Stimulated activated CD8-positive, alpha-beta memory T cell treated with anti-CD3 and anti-CD28 coated beads, Interleukin-7, amount 100 ng/mL, for 24 hours (primary cell): ENCODE measurements around the gene GOLIM4.
"Not testable (repeated sequence)": the region's sequence is repeated elsewhere in the genome, so short reads cannot be mapped to it uniquely, and the experiment has no call there.

Source experiments
- DNase-seq: peaks from one replicate; pipeline ENCODE4 v3.0.0-alpha.2; 2020; ENCODE audit warnings: low read depth

Gene GOLIM4

DNA sequence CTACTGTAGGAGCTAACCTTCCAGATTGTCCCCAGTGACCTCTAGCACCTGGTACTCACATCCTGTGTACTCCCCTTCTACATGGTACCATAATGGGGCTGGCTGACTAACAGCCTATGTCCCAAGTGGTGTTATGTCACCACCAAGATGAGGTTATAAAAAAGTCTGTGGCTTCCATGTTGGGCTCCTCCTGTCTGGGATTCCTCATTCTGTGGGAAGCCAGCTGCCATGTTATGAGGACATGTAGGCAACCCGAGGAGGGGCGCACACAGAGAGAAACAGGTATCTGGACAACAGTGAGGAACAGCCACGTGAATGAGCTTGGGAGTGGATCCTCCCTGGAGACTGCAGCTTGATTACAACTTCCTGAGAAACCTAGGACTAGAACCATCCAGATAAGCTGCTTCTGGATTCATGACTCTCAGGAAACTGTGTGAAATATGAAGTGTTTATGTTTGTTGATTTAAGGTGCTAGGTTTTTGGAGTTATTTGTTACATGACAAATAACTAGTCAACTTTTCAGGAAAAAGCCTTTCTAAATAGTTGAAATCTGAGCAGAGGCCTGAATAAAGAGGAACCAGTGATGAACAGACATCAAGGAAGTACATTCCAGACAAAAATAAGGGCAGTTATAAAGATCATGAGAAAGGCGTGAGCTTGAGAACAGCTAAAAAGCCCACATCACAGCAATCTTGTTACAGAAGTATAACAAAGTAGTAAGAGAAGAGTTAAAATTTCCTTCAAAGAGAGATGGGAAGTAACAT is 21.7 kb downstream of the GOLIM4 start:
- DNase-seq, result no peak

DNA sequence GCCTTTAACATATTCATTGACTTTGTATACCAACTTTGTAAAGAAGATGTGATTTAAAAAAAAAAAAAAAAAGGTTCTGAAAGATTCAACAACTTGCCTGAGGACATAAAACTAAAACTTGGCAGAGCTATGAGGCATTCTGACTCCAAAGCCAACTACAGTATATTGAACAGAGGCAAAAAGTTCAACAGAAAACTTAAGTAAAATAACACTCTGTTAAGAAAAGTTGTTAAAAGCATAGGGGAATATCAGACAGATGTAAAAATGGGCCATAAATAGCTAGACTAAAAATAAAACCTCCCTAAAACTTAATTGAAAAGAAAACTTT is 23.4 kb downstream of the GOLIM4 start:
- no peak for DNase-seq

DNA sequence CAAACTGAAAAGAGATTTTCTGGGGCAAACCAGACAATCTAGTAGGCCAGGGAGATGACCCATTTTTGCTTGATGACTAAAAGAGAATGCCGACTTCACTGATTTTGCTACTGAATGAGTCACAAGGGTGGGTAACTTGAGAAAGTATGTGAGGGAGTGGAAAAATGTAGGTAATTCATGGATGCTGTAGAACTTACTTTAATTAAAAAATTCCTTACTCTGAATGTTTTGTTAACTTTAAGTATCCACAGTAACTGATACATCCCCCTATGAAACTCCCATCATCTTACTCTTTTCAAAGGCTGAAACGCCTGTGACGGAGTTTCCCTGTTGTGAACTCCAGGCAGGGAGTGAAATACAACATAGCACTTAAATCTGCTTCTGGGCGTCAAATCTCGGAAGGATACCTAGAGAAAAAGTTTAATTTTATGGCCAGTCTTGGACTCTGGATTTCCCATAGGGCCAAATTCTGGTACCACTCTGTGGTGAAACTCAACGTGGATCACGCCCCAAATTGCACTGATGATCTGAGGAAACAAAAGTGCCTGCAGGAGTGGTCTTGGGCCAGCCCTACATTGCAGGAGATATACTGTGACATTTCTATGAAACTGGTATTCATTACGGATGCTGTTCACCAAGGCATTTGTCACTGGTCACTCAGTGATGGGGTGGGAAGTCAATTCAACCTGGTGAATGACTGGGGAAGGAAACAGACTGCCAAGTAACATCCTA is 24.0 kb downstream of the GOLIM4 start:
- no peak for DNase-seq

DNA sequence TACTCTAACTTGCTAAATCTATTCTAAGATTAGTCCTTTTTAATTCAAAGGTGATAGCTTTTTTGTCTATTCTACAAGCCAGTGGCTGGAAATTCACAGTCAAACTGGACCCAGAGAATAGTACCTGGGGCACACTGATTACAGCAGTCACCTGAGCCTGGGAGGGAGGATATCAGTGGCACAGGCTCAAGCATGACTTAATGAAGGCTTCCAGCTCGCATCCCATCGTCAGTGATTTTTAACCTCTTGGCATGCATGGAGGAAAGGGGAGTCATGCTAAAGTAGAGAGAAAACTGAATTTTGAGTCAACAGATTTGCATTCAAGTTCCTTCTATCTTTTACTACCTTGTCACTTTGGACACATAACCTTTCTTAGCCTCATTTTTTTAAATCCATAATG is 24.8 kb downstream of the GOLIM4 start:
- DNase-seq, result no peak

DNA sequence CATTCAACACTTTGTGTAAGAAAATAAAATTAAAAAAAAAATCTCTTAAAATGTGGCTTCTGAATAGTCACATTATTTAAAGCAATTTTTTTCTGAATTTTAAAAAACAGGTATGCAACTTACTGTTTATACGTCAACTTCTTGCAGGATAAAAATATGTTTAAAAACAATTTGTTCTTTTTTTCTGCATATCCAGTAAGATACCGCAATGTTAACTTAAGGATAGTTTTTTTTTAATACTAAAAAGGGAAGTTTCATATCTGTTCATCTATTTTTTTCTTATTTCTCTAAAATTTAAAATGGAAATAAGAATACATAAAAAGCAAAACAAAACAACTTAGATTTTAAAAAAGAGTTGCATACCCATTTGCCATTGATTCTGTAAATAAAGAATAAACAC is 27.4 kb downstream of the GOLIM4 start:
- DNase-seq, result no peak

DNA sequence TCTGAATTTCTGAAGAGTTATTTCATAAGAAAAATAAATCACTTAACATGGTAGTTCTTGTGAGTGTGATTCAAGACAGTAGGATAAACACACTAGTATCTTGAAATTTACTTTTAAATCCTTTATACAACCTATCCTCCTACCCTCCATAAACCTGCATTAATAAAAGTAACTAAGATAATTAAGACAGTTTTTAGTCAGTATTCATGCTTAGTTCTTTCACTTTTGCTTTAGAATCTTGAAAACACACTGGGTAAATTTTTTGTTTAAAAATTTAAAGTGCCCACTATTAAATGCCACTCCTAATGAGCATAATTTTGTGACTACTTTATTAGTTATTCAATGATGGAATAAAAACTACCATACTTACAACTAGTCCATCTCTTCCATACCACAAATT is 28.8 kb downstream of the GOLIM4 start:
- DNase-seq, result no peak

DNA sequence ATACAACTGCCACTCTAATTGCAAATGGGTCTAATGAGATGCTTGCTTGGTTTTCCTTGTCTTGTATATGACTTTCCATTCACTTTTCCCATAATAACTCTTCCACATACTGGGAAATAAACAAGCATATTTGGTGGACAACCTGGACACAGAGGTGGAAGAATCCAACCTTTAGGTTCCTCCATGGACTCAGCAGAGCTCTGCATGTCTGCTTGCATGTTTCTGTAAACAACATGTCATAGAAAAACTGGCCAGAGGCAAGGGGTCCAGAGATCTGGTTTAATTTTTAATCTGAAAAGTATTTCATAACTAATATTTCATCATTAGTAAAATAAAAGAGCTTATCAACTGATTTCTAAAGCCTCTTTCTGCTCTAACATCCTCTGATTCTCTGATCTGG is 30.2 kb downstream of the GOLIM4 start:
- no peak for DNase-seq

DNA sequence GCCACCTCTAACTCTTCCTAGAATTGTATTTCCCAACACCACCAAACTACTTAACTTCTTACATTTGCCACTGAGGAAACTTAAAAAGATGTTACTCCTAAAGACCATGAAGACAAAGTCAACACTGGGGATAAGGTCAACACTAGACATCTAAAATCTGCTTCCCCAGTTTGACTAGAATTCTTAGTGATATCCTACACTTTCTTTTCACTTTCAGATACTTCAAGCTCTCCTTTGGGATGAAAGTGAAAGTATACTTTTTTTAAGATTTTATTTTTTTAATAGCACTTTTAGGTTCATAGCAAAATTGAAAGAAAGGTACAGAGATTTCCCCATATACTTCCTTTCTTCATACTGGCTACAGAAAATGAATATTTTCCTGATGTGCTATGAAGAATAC is 32.6 kb downstream of the GOLIM4 start:
- no peak for DNase-seq

DNA sequence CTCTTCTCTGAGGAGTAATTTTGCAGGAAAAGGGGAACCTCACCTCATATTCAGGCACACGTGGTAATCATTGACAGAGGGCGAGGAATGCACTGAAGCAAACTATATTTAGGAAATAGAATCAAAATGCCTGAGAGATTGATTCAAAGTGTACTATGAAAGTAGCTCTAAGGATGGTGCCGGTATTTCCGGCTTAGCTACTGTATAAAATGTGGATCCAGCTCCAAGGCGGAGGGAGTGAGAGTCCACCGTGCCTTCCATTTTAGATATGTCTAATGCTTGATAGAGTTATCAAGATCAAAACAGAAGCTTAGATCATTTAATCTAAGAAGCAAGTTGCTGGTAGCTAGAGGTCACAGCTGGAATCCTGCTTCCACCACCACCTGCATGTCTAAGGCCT is 33.0 kb downstream of the GOLIM4 start:
- DNase-seq, result no peak

DNA sequence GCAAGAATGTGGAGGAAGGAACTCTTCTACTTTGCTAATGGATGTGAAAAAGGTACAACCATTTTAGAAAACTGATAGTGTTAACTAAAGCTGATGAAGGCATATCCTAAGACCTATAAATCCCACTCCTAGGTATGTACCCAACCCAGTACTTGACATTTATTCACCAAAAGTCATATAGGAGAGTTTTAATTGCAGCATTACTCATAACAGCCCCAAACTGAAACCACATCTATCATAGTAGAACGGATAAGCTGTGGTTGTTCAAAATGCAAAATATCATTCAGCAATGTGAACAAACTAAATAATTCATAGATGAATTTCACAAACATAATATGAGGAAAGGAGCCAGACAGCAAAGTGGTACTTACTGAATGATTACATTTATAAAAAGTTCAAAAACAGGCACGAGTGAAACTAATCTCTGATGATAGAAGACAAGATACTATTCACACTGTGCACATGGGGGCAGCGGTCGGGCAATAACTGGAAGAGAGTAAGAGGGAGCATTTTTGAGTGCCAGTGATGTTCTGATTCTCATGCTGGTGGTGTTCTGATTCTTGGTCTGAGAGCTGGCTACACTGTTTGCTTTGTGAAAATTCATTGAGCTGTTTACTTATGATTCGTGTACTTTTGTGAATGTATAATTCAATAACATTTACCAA is 34.3 kb downstream of the GOLIM4 start:
- no peak for DNase-seq

DNA sequence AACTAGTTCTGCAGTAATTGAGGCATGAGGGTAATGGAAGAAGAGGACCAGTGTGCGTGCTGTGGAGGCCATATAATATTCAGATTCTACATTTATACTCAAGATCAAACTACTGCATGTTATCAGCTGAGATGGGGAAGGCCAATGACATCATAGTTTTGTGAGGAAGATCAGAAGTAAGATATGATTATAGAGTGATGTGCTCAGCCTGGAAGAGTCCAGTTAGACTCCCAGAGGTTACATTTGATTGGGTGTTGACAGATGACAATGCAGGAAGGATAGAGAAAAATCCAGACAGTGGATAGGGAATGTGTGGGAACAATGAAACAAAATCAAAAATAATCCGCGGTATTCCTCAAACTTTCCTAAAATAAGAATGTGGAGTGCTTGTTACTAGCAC is 35.4 kb downstream of the GOLIM4 start:
- DNase-seq, result no peak

DNA sequence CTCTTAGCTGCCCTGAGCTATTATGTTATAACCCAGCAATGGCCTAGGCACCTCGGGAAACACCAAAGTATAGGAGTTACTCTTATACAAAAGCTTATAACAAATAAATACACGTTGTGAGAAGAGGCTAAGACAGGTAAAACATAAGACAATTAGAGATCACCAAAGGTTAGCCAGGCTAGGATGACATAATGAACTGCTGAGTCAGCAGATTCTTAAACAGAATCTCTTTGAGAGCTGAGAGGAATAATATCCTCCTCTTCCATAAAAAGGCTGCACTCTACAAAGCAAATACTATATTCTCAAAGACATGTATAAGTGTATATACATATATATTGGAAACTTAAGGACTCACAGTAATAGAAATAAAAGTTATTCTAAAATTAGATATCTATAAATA is 37.2 kb downstream of the GOLIM4 start:
- DNase-seq, result no peak

DNA sequence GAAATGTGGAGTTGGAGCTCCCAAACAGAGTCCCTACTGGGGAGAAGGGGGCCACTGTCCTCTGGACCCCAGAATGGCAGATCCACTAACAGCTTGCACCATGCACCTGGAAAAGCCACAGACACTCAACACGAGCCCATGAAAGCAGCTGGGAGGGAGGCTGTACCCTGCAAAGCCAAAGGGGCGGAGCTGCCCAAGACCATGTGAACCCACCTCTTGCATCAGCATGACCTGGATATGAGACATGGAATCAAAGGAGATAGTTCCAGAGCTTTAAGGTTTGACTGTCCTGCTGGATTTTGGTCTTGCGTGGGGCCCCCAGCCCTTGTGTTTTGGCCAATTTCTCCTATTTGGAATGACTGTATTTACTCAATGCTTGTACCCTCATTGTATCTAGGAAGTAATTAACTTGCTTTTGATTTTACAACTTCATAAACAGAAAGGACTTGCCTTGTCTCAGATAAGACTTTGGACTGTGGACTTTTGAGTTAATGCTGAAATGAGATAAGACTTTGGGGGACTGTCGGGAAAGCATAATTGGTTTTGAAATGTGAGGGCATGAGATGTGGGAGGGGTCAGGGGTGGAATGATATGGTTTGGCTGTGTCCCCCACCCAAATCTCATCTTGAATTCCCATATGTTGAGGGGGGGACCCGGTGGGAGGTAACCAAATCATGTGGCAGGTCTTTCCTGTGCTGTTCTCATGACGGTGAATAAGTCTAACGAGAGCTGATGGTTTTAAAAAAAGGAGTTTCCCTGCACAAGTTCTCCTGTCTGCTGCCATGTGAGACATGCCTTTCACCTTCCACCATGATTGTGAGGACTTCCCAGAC is 39.1 kb downstream of the GOLIM4 start:
- not testable (repeated sequence) for DNase-seq

DNA sequence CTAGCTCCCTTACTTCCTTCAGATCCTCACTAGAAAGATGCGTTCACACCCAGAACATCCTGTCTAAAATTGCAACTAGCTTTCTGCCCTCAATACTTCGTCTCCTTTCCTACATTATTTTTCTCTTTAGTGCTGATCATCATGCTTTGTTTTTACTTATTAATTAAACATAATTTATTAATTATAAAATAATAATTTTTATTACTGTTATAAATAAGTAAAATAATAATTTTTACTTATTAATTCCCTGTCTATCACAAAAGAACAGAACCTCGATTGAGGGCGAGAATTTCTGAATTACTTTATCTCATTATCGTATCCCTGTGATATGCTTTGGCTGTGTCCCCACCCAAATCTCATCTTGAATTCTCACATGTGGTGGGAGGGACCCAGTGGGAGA is 41.3 kb downstream of the GOLIM4 start:
- DNase-seq, result no peak

DNA sequence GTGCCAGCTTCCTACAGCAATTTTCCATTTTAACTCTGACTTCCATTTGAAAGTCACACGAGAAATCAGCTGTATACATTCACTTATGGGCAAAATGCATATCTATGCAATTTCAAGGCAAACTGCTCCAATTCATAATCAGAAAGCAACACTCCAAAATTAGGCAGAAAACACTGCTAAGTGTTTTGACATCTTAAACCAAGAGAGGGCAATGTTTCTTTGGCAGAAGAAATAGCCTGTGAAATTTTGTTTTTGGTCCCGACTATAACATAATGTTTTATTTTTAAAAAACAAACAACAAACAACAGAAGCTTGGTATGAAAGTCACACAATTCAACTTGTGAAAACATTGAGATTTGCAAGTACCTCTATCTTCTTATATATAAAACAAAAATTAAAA is 42.6 kb downstream of the GOLIM4 start:
- no peak for DNase-seq

DNA sequence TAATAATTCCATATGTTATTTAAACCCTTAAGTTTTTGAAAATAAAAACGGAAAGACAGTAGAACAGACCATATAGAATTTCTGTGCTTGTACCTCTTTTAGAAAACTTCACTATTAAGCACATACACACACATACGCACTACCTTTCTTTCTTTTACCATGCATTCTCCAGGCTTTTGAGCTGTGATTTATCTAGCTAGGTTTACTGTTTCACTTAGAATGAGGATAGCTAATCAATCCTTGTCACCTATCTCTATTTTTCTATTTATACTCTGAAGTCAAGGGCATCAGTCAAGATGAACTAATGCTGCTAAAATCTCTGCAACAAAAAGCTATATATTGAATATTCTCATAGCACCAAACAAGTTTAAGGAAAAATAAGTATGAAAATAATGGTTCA is 43.2 kb downstream of the GOLIM4 start:
- DNase-seq, result no peak

DNA sequence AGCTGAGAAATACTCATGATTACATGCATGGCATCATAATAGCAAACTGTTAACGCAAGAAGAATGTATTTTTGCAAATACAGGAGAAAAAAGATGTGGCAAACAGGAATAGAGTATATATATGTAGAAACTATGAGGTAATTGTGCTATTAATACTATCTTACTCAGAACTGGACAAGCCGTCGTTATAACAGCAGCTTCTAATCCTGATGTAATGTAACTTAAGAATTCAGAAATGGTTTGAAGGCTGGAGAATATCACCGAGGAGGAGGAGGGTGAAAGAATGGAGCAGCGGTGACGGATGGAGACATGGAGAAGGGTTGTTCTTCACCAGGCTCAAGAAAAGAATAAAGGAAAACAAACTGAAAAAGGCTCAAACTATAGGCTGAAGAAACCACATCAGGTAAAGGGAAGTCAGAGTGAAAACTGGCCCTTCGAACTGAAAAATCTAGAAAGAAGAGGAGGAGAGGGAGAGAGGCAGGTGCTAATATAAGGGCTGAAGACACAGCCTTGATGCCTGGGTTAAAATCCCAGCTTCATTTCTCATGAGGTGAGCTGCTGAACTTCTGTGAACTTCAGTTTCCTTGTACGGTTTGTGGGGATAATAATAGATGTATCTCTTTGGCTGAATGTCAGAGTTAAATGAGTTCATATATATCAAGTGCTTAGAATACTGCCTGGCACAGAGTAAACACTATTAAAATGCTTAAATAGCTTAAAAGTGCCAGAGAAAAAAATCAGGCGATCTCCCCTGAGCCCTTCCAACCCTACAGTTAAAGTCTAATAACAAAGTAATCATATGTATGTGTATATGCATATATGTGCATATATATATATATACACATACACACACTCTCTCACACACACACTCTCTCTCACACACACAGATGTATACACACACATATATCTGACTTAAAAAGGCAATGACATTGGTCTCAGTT is 43.9 kb downstream of the GOLIM4 start:
- no peak for DNase-seq

DNA sequence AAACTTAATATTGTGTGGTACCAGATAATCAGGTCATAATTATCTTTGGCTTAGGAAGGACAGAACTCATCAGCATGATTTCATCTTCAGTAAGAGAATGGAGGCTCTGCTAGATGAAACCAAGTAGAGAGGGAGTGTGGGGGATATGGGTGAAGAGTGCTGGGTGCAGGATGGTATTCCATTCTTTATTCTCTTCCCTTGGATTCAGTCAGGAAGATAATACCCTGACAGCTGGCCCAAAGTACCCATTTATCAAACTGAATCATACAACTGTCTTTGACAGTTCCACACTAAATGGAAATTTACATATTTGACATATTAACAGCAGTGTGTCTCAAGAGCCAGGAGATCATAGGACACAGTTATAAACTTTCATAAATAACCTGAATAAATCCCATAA is 44.7 kb downstream of the GOLIM4 start:
- DNase-seq, result no peak

DNA sequence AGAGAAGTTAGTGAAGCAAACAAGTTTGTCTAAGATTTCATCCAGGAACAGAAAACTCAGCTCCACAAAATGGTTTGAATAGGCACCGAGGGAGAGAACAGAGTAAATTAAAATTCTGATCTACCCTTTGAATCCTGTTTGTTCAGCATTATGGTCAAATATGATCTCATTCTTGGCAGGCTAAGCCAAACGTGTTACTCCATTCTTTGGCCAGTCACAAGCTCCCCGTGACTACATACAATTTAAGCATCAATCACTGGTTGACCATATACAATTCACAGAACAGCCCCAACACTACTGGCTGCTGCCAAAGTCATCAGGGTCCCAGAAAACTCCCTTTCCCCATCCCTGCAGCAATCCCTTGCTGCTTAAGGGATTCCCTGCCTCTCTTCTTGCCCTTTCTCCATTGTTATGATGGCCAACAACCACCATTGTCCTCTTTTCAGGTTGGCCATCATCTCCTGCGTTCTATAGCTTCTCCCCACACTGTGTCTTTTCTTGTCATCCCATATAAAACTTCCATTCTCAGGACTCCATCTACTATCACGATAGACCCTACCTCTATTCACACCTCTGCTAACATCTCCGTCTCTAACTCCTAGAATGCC is 46.3 kb downstream of the GOLIM4 start:
- no peak for DNase-seq

DNA sequence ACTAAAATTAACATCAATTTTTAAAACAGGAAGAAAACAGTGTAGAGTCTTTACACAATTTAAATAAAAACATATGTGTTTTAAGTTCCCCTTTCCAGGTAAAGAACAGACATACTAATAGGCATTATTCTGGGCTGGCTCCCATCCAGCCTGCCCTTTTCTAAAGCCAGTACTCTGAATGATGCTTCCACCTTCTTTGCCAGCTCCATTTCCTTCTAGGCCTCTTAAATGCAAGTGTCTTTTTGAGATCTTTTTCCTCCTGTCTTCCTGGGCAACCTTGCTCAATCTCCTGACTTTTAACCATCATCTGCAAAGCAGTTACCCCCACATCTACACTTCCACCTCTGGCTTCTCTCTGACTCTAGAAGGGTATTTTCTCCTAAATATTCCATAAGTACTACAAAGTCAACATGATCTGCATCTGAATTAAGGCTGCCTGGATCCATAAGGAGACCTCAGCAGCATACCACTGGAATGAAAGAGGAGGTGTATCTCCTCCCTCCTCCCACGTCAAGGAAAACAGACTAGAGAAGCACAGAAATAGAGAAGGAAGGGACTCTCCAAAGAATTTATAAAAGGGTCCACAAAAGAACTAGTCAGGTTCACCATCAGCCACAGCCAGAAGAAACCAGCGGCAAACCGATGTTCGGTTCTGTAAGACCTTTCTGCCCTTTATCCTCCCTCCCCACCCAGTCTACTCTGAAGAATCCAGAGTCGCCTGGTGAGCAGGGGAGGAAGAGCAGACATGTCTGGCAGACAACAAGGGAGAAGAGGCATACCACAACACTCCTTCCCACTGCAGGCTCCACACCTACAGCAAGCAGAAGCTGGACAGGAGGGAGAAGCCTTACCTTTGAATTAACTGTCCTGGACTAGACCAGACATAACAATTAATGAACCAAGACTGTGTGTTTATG is 47.1 kb downstream of the GOLIM4 start:
- DNase-seq, result no peak
